GM12891 (cell line): ENCODE results near the gene FSTL1.

Experiments used
- POLR2A ChIP-seq: IDR thresholded peaks from 2 replicates; pipeline ENCODE4 v1.6.1; 2011; ENCODE audit warnings: low read depth, low read length, control low read depth
- POLR2AphosphoS5 ChIP-seq: IDR thresholded peaks from 2 replicates; pipeline ENCODE4 v1.6.1; 2011; ENCODE audit warnings: low read depth, low read length, control low read depth

GRCh38 chr3:120449251-120449650, 1.5 kb downstream of the FSTL1 start:
- TF ChIP-seq POLR2AphosphoS5, result no peak
- no peak for TF ChIP-seq POLR2A
